ENCODE measurements around the gene PSTK. TPM values are rescaled to one million over a fixed set of nuclear protein-coding genes. Genes with fewer than 3 reads are reported as not detected.

PSTK gene
- total and polyA plus RNA-seq, 9 of the 15 experiments (the other 6 are each of a cell fraction or from before 2014, with no cell fraction given), result 13.2 to 49.7 (median 18.9) TPM

DNA sequence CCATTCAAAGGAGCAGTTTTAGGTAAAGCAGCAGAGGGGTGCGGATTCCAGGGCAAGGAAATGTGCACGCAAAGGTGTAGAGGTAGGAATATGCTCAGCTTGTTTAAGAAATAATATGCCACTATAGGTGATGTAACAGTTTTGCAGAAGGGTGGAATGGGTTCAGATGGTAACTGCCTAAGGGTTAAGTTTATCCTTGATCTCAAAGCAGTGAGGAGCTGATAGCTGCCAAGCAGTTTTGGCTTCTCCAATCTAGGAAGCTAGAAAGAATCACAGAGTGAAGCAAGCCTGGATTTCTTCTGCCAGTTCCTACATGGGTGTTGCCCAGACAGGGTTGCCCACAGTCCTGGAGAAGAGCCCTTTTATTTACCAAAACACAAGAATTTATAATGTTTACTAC lies 34.6 kb downstream of the PSTK start:
- Histone ChIP-seq H3K79me2 (ENCODE audit: control insufficient read depth, insufficient read depth, low read length) (peaks cover 8% of the 10 kb centered on the region; the same call in 1 of the 3 replicates), H2AFZ (ENCODE audit: low read depth, low read length) (no peak overlapping the region), H3K9ac (ENCODE audit: insufficient read depth in 1 of 2, low read depth in 2 of 2, low read length in 2 of 2) (no peak overlapping the region), H3K27ac (ENCODE audit: extremely low read depth, low read depth, low read length) (no peak overlapping the region), H4K20me1 (replicated peaks; ENCODE audit: control insufficient read depth, insufficient read depth, low read length) (no peaks in the 10 kb centered on the region), H3K27me3 (ENCODE audit: control insufficient read depth in 2 of 2, insufficient read depth in 2 of 2, low read length in 2 of 2) (no peaks in the 10 kb centered on the region), H3K36me3 (ENCODE audit: control insufficient read depth, insufficient read depth, low read length) (no peaks in the 10 kb centered on the region), H3K9me3 (replicated peaks; ENCODE audit: control insufficient read depth, insufficient read depth, low read depth, low read length) (no peaks in the 10 kb centered on the region), H3K4me3 (no peak overlapping the region), H3K4me2 (ENCODE audit: insufficient read depth, low read length) (no peak overlapping the region), H3K9me1 (ENCODE audit: control insufficient read depth, insufficient read depth, low read length) (no peaks in the 10 kb centered on the region), H3K4me1 (replicated peaks in 1 of 2; ENCODE audit: control insufficient read depth in 2 of 2, insufficient read depth in 2 of 2, low read length in 2 of 2) (peaks cover 0 to 11% of the 10 kb centered on the region in 2 experiments; a peak in 3 of 5 replicates)
- ATAC-seq, result no peak
- FAIRE-seq, result no peak
- no TSS peak for BruUV-seq (replicated peaks)
- ChIA-PET POLR2A (interaction anchor here (0.7 kb wide), 1 partner anchor 12 kb away, joined by 4 read pairs; no protein-coding TSS in a partner anchor), CTCF (ENCODE audit: low intra/inter-chr PET ratio) (no interaction called here)
- in situ Hi-C loops (cut with MboI), result no loop called here
- WGBS (ENCODE audit: insufficient coverage, low coverage, missing lambda C conversion rate), result 68% methylated on average over 2 of the region's 2 CpGs
- DNase-seq (ENCODE audit: extremely low read depth in 1 of 4, low spot score in 3 of 4), result no peak
- intact Hi-C loops (cut with micrococcal nuclease), result no loop called here
- TF ChIP-seq RBBP5 (IDR thresholded peaks at IDR 0.05; ENCODE audit: borderline replicate concordance, insufficient read depth, low read length, poor library complexity, severe bottlenecking), result no peak
- TF ChIP-seq SIRT6 (IDR thresholded peaks at IDR 0.05; ENCODE audit: low read depth, low read length), result no peak
- no peak for TF ChIP-seq ZNF134 (CRISPR knock-in tag; conservative IDR thresholded peaks at IDR 0.05)
- no peak for TF ChIP-seq POLR3G (IDR thresholded peaks at IDR 0.05; ENCODE audit: extremely low read depth, insufficient read length, insufficient replicate concordance)
- TF ChIP-seq PHF21A (IDR thresholded peaks at IDR 0.05; ENCODE audit: borderline replicate concordance, low read depth), result no peak
- no peak for TF ChIP-seq ZNF778 (CRISPR knock-in tag; IDR thresholded peaks at IDR 0.05)
- TF ChIP-seq ZSCAN29 (IDR thresholded peaks at IDR 0.05), result no peak
- TF ChIP-seq SRSF3 (IDR thresholded peaks at IDR 0.05; ENCODE audit: insufficient read depth, low read length), result no peak
- TF ChIP-seq PTRF (tag; IDR thresholded peaks at IDR 0.05), result no peak
- TF ChIP-seq, protein P1, sequence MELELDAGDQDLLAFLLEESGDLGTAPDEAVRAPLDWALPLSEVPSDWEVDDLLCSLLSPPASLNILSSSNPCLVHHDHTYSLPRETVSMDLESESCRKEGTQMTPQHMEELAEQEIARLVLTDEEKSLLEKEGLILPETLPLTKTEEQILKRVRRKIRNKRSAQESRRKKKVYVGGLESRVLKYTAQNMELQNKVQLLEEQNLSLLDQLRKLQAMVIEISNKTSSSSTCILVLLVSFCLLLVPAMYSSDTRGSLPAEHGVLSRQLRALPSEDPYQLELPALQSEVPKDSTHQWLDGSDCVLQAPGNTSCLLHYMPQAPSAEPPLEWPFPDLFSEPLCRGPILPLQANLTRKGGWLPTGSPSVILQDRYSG (tag; conservative IDR thresholded peaks at IDR 0.05; ENCODE audit: low read depth), result no peak
- TF ChIP-seq ZNF77 (CRISPR knock-in tag; IDR thresholded peaks at IDR 0.05), result no peak
- no peak for TF ChIP-seq ZC3H4 (CRISPR knock-in tag; IDR thresholded peaks at IDR 0.05; ENCODE audit: borderline replicate concordance)
- TF ChIP-seq LCOR (CRISPR knock-in tag; IDR thresholded peaks at IDR 0.05), result no peak
- no peak for TF ChIP-seq POU5F1 (IDR thresholded peaks at IDR 0.05; ENCODE audit: borderline replicate concordance, low read depth, low read length, partially characterized antibody)
- TF ChIP-seq, protein P2, sequence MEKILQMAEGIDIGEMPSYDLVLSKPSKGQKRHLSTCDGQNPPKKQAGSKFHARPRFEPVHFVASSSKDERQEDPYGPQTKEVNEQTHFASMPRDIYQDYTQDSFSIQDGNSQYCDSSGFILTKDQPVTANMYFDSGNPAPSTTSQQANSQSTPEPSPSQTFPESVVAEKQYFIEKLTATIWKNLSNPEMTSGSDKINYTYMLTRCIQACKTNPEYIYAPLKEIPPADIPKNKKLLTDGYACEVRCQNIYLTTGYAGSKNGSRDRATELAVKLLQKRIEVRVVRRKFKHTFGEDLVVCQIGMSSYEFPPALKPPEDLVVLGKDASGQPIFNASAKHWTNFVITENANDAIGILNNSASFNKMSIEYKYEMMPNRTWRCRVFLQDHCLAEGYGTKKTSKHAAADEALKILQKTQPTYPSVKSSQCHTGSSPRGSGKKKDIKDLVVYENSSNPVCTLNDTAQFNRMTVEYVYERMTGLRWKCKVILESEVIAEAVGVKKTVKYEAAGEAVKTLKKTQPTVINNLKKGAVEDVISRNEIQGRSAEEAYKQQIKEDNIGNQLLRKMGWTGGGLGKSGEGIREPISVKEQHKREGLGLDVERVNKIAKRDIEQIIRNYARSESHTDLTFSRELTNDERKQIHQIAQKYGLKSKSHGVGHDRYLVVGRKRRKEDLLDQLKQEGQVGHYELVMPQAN (IDR thresholded peaks at IDR 0.05; ENCODE audit: borderline replicate concordance), result no peak

All from K562 (cell line).